ENCODE results near the gene SCGN.

The SCGN gene

DNA sequence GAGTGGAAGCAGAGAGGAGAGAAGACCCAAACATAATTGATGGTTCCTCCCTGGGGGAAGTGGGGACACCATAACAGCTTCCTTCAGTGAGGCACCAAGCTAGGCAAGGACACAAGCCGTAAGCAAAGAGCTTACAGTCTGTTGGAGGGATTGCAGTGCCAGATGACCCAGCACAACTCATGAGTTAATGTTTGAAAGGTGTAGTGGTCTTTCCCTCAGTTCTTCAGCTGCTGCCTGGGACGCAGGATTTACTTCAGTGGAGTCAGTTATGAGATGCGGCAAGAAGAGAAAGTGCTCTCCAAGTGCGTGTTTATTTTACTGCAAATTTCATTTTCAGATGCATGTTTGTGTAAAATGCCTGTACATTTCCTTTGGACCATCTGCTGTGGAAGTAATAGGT, 63.8 kb downstream of the SCGN start:
- Histone ChIP-seq H3K4me3 (ENCODE audit: low read depth, low read length) (no peak overlapping the region), H3K27me3 (replicated peaks) (no peaks in the 10 kb centered on the region), H3K27ac (no peak overlapping the region), H3K36me3 (replicated peaks) (no peaks in the 10 kb centered on the region)
- in situ Hi-C loops (cut with HindIII; ENCODE audit: low pct_ligation_motif_present, low sequenced_read_pairs): no loop called here
- TF ChIP-seq, protein P1, sequence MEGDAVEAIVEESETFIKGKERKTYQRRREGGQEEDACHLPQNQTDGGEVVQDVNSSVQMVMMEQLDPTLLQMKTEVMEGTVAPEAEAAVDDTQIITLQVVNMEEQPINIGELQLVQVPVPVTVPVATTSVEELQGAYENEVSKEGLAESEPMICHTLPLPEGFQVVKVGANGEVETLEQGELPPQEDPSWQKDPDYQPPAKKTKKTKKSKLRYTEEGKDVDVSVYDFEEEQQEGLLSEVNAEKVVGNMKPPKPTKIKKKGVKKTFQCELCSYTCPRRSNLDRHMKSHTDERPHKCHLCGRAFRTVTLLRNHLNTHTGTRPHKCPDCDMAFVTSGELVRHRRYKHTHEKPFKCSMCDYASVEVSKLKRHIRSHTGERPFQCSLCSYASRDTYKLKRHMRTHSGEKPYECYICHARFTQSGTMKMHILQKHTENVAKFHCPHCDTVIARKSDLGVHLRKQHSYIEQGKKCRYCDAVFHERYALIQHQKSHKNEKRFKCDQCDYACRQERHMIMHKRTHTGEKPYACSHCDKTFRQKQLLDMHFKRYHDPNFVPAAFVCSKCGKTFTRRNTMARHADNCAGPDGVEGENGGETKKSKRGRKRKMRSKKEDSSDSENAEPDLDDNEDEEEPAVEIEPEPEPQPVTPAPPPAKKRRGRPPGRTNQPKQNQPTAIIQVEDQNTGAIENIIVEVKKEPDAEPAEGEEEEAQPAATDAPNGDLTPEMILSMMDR (IDR thresholded peaks at IDR 0.05; ENCODE audit: low read depth, low read length, missing control alignments): no peak
- DNase-seq: no peak

DNA sequence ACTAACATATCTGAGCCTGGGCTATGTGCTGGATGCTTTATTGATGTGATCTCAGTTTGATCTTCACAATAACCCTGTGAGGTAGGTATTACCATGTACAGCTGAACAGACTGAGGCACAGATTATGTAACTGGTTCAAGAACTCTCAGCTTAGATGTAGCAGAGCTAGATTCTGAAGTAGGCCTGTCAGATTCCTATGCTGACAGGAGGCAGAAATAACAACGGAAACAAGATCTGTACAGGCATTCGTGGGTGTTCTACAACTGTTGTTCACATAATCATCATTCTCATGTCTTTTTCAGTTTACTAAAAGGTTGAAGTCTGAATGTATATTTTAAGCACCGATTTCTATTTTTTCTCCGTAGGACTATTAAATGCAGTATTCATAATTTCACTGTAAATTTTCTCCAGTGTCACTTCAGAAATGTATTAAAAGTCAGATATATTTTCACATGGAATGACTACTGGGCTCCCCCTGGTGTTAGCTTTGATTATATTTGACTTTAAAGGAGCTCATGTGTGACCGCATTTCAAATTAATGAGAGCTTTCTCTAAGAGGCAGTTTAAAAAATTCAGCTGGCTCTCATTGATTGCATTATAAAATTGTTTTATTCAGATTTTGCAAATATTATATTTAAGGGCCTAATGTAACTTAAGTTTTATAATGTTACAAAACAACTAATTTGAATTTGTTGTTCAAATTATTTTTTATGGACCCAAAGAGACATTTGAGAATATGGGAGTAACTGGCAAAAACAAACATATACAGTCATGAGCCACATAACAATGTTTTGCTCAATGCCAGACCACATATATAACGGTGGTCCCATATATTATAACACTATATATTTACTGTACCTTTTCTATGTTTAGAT, 66.1 kb downstream of the SCGN start:
- Histone ChIP-seq H3K36me3 (replicated peaks) (no peaks in the 10 kb centered on the region), H3K27me3 (replicated peaks) (no peaks in the 10 kb centered on the region), H3K4me3 (ENCODE audit: low read depth, low read length) (no peak overlapping the region), H3K27ac (no peak overlapping the region)
- DNase-seq: peak; percentile 28
- TF ChIP-seq, protein P1 (IDR thresholded peaks at IDR 0.05; ENCODE audit: low read depth, low read length, missing control alignments): peak; percentile 54
- in situ Hi-C loops (cut with HindIII; ENCODE audit: low pct_ligation_motif_present, low sequenced_read_pairs): no loop called here

DNA sequence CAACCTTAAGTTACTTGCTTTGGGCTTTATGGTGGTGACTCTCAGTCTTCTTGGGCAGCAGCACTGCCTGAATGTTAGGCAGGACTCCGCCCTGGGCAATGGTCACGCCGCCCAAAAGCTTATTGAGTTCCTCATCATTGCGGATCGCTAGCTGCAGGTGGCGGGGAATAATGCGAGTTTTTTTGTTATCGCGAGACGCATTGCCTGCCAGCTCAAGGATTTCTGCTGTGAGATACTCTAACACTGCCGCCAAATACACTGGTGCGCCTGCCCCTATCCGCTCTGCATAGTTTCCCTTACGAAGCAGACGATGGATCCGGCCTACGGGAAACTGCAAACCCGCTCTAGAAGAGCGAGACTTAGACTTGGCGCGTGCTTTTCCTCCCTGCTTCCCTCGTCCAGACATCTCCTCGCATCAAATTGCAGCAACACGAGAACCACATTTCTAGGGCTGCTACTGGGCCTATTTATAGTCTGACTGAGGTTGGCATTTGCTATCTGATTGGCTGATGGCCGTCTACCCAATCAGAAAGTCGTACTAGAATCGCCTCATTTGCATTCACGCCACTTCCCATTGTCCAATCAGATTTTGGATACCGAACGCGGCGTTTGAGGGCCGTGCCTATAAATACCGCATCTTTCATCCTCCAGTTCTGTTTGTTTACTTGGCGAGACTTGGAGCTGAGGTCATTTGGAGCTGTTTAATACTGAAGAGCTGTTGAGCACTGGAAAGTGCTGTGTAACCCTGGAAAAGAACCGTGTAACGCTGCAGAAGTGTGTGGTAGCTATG, 74.3 kb downstream of the SCGN start:
- in situ Hi-C loops (cut with HindIII; ENCODE audit: low pct_ligation_motif_present, low sequenced_read_pairs): no loop called here
- no peaks in the 10 kb centered on the region for H3K27me3 ChIP-seq (replicated peaks)
- H3K36me3 ChIP-seq (replicated peaks): no peaks in the 10 kb centered on the region
- DNase-seq: no peak
- TF ChIP-seq, protein P1 (IDR thresholded peaks at IDR 0.05; ENCODE audit: low read depth, low read length, missing control alignments): no peak
- no peak overlapping the region for H3K4me3 ChIP-seq (ENCODE audit: low read depth, low read length)
- H3K27ac ChIP-seq: no peak overlapping the region

DNA sequence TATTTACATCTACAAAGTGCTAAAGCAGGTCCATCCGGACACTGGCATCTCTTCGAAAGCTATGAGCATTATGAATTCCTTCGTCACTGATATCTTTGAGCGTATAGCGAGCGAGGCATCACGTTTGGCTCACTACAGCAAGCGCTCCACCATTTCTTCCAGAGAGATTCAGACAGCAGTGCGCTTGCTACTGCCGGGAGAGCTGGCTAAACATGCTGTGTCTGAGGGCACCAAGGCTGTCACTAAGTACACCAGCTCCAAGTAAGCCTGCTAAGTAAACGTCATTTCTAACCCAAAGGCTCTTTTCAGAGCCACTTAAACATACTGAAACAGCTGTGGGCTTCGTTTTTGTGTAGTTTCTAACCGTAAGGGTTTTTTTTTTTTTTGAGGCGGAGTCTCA, 75.0 kb downstream of the SCGN start:
- TF ChIP-seq, protein P1 (IDR thresholded peaks at IDR 0.05; ENCODE audit: low read depth, low read length, missing control alignments): no peak
- in situ Hi-C loops (cut with HindIII; ENCODE audit: low pct_ligation_motif_present, low sequenced_read_pairs): no loop called here
- H3K4me3 ChIP-seq (ENCODE audit: low read depth, low read length): no peak overlapping the region
- H3K27me3 ChIP-seq (replicated peaks): no peaks in the 10 kb centered on the region
- no peaks in the 10 kb centered on the region for H3K36me3 ChIP-seq (replicated peaks)
- DNase-seq: no peak
- no peak overlapping the region for H3K27ac ChIP-seq

DNA sequence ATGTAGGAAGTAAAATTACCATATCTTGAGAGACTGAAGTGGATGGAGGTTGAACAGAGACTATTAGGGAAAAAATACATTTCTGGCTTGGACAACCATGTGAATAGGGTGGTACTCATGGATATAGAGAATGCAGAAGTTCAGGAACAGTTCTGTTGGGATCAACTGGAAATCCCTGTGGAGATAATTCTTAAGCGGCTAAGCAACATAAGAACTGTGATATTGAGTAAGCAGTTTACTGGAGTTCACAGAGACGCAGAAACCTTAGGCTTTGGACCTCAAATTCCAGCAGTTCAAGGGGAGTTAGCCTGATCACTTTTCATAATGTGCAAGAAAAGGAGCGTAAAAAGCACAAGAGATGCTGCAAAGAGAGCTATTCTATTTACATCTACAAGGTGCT, 78.9 kb downstream of the SCGN start:
- H3K27ac ChIP-seq: no peak overlapping the region
- H3K4me3 ChIP-seq (ENCODE audit: low read depth, low read length): no peak overlapping the region
- DNase-seq: no peak
- in situ Hi-C loops (cut with HindIII; ENCODE audit: low pct_ligation_motif_present, low sequenced_read_pairs): no loop called here
- TF ChIP-seq, protein P1 (IDR thresholded peaks at IDR 0.05; ENCODE audit: low read depth, low read length, missing control alignments): no peak
- no peaks in the 10 kb centered on the region for H3K36me3 ChIP-seq (replicated peaks)
- no peaks in the 10 kb centered on the region for H3K27me3 ChIP-seq (replicated peaks)
